ENCODE results near the gene SAT2.
"Not testable (repeated sequence)": the region's sequence is repeated elsewhere in the genome, so short reads cannot be mapped to it uniquely, and the experiment has no call there.

SAT2 gene

GRCh38 chr17:7632492-7632894 is 4.9 kb upstream of the SAT2 start:
- DNase-seq = no peak

- no peak for DNase-seq
Measured at GRCh38 chr17:7631398-7632380, 4.1 kb upstream of the SAT2 start.

- no peak for DNase-seq
Measured at GRCh38 chr17:7629939-7630571, 2.4 kb upstream of the SAT2 start, which contains the start of gene SHBG. SHBG (plus strand) TSS chr17:7630135; CDS start chr17:7630173, 38 bp downstream.

GRCh38 chr17:7626956-7627249 is 718 bp downstream of the SAT2 start:
- DNase-seq = no peak

- no peak for DNase-seq
Measured at GRCh38 chr17:7626307-7626706, 1.3 kb downstream of the SAT2 start.

GRCh38 chr17:7625749-7626148 is 1.9 kb downstream of the SAT2 start:
- not testable (repeated sequence) for DNase-seq

GRCh38 chr17:7623661-7624060 is 4.0 kb downstream of the SAT2 start:
- no peak for DNase-seq

GRCh38 chr17:7620835-7621234 is 6.8 kb downstream of the SAT2 start:
- no peak for DNase-seq

- no peak for DNase-seq
Measured at GRCh38 chr17:7618608-7619007, 9.0 kb downstream of the SAT2 start.

GRCh38 chr17:7615265-7615747 is 12.3 kb downstream of the SAT2 start:
- no peak for DNase-seq

- DNase-seq = peak; percentile 95
Measured at GRCh38 chr17:7614425-7615264, 13.0 kb downstream of the SAT2 start, which contains the start of gene FXR2. FXR2 (minus strand) TSS chr17:7614897; CDS start chr17:7614532, 365 bp downstream.

GRCh38 chr17:7613769-7614424 is 13.7 kb downstream of the SAT2 start:
- no peak for DNase-seq

GRCh38 chr17:7612294-7612640 is 15.4 kb downstream of the SAT2 start:
- DNase-seq = no peak

- no peak for DNase-seq
Measured at GRCh38 chr17:7611635-7612293, 15.9 kb downstream of the SAT2 start.

GRCh38 chr17:7610641-7611040 is 17.0 kb downstream of the SAT2 start:
- DNase-seq = no peak

- DNase-seq = no peak
Measured at GRCh38 chr17:7606280-7606679, 21.3 kb downstream of the SAT2 start.

- not testable (repeated sequence) for DNase-seq
Measured at GRCh38 chr17:7597561-7597960, 30.1 kb downstream of the SAT2 start.

GRCh38 chr17:7593296-7593695 is 34.3 kb downstream of the SAT2 start:
- DNase-seq = no peak

- DNase-seq = no peak
Measured at GRCh38 chr17:7592422-7593021, 35.1 kb downstream of the SAT2 start.

GRCh38 chr17:7591596-7591995 is 36.0 kb downstream of the SAT2 start:
- no peak for DNase-seq

GRCh38 chr17:7590743-7591142 is 36.9 kb downstream of the SAT2 start:
- DNase-seq = no peak
